Measurements from ENCODE around the gene ABR.

ABR gene

DNA sequence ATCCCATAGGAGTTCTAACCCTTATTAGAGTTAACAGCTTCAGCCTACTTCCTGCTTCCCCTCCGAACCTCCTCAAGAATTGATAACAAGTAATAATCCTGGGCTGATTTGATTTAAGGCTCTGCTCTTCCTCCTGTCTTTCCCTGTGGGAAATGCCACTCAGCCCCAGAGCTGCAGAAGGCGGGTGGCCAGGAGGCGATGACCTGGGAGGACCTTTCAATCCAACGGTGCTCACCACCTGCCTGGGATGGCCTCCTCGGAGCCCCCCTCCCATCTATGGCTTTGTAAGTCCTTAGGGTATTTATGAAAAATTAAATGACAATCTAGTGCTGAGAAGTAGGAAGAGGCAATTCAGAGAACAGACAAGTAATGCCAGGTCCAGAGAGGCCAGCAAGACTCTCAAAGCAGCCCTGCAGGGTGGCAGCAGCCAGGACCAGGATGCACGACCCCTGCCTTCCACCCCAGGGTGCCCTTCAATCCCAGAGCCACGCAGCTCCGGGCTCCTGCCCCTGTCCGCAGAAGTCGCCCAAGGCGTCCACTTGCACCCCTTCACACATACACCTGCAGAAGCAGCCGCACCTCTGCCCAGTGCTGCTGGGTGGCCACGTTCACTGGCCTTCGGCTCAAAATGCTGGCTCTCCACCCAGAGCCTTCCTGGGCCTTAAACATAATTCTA lies 34.3 kb downstream of the ABR start:
- Histone ChIP-seq H3K27ac (ENCODE audit: poor library complexity, severe bottlenecking) (no peak overlapping the region), H3K36me3 (ENCODE audit: low read depth) (no peaks in the 10 kb centered on the region), H3K4me3 (ENCODE audit: severe bottlenecking) (no peak overlapping the region), H3K27me3 (ENCODE audit: insufficient read depth, poor library complexity, severe bottlenecking) (no peaks in the 10 kb centered on the region), H3K4me1 (ENCODE audit: insufficient read depth, poor library complexity, severe bottlenecking) (no peaks in the 10 kb centered on the region), H3K9me3 (ENCODE audit: severe bottlenecking) (no peaks in the 10 kb centered on the region)
- TF ChIP-seq, protein P1, sequence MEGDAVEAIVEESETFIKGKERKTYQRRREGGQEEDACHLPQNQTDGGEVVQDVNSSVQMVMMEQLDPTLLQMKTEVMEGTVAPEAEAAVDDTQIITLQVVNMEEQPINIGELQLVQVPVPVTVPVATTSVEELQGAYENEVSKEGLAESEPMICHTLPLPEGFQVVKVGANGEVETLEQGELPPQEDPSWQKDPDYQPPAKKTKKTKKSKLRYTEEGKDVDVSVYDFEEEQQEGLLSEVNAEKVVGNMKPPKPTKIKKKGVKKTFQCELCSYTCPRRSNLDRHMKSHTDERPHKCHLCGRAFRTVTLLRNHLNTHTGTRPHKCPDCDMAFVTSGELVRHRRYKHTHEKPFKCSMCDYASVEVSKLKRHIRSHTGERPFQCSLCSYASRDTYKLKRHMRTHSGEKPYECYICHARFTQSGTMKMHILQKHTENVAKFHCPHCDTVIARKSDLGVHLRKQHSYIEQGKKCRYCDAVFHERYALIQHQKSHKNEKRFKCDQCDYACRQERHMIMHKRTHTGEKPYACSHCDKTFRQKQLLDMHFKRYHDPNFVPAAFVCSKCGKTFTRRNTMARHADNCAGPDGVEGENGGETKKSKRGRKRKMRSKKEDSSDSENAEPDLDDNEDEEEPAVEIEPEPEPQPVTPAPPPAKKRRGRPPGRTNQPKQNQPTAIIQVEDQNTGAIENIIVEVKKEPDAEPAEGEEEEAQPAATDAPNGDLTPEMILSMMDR (IDR thresholded peaks at IDR 0.05; ENCODE audit: poor library complexity, severe bottlenecking): no peak
- DNase-seq (ENCODE audit: low spot score) (no peak), ATAC-seq (ENCODE audit: low read depth) (no peak)

DNA sequence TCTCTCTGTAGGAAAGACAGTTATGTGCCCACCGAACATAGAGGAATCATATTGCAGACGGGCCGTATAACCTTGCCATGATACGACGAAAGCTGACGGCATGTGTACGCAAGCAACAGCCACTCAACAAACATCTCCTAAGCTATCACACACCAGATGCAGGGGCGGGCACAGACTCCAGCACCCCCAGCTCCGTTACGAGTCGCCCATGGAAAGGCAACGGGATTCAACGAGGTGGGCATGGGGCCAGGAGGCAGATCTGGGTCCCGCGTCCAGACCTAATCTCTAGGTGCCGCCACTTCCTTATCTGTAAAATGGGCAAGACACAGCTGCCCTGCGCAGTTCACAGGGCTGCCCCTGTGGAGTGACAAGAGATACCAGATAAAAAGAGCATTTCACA lies 35.6 kb downstream of the ABR start:
- TF ChIP-seq, protein P1 (IDR thresholded peaks at IDR 0.05; ENCODE audit: poor library complexity, severe bottlenecking): no peak
- H3K36me3 ChIP-seq (ENCODE audit: low read depth): no peaks in the 10 kb centered on the region

DNA sequence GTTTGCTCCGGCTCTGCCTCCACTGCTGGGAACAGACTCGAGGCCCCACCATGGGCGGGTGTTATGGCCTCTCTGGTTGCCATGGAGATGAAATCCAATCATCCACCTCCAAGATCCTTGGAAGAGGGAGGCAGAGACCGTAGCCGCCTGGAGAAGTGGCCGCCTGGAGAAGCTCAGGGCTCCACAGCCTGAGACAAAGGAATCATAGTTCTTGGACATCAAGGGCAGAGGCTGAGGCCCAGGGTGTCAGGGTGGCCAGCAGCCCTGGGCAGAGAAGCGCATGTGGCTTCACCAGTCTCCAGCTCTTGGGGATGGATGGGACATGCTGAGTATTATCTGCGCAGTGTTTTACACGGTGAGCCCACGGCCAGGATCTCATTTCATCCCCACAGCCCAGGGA lies 36.2 kb downstream of the ABR start:
- H3K27ac ChIP-seq (ENCODE audit: poor library complexity, severe bottlenecking): no peak overlapping the region
- H3K36me3 ChIP-seq (ENCODE audit: low read depth): no peaks in the 10 kb centered on the region
- DNase-seq (ENCODE audit: low spot score) (no peak), ATAC-seq (ENCODE audit: low read depth) (no peak)
- H3K4me1 ChIP-seq (ENCODE audit: insufficient read depth, poor library complexity, severe bottlenecking): no peaks in the 10 kb centered on the region
- H3K4me3 ChIP-seq (ENCODE audit: severe bottlenecking): no peak overlapping the region
- TF ChIP-seq, protein P1 (IDR thresholded peaks at IDR 0.05; ENCODE audit: poor library complexity, severe bottlenecking): no peak
- no peaks in the 10 kb centered on the region for H3K27me3 ChIP-seq (ENCODE audit: insufficient read depth, poor library complexity, severe bottlenecking)
- H3K9me3 ChIP-seq (ENCODE audit: severe bottlenecking): no peaks in the 10 kb centered on the region

More for the DNA sequence above, 35.6 kb downstream of the ABR start:
- no peaks in the 10 kb centered on the region for H3K27me3 ChIP-seq (ENCODE audit: insufficient read depth, poor library complexity, severe bottlenecking)
- DNase-seq (ENCODE audit: low spot score): no peak
- no peak for ATAC-seq (ENCODE audit: low read depth)
- H3K4me1 ChIP-seq (ENCODE audit: insufficient read depth, poor library complexity, severe bottlenecking): no peaks in the 10 kb centered on the region
- H3K27ac ChIP-seq (ENCODE audit: poor library complexity, severe bottlenecking): no peak overlapping the region
- no peak overlapping the region for H3K4me3 ChIP-seq (ENCODE audit: severe bottlenecking)
- no peaks in the 10 kb centered on the region for H3K9me3 ChIP-seq (ENCODE audit: severe bottlenecking)

DNA sequence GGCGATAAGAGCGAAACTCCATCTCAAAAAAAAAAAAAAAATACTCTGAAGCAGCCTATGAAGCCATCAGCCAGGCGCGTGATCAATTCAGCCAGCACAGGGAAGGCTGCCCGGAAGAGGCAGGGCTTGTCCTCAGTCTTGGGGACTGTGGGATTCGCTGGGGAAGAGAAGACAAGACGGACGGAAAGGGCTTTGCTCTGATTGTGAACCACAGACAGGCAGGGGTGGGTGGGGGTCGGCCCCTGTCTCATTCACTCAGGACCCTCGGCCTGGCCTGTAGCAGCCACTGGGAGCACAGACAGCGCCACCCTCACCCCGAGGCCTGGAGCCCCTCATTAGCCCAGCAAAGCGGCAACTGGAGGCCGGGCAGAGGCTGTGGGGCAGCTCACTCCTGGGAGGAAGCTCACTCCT lies 37.2 kb downstream of the ABR start:
- DNase-seq (ENCODE audit: low spot score): no peak
- Histone ChIP-seq H3K4me3 (ENCODE audit: severe bottlenecking) (no peak overlapping the region), H3K27me3 (ENCODE audit: insufficient read depth, poor library complexity, severe bottlenecking) (no peaks in the 10 kb centered on the region), H3K36me3 (ENCODE audit: low read depth) (no peaks in the 10 kb centered on the region), H3K9me3 (ENCODE audit: severe bottlenecking) (no peaks in the 10 kb centered on the region), H3K27ac (ENCODE audit: poor library complexity, severe bottlenecking) (no peak overlapping the region), H3K4me1 (ENCODE audit: insufficient read depth, poor library complexity, severe bottlenecking) (peaks cover under 1% of the 10 kb centered on the region)
- no peak for ATAC-seq (ENCODE audit: low read depth)
- TF ChIP-seq, protein P1 (IDR thresholded peaks at IDR 0.05; ENCODE audit: poor library complexity, severe bottlenecking): no peak

DNA sequence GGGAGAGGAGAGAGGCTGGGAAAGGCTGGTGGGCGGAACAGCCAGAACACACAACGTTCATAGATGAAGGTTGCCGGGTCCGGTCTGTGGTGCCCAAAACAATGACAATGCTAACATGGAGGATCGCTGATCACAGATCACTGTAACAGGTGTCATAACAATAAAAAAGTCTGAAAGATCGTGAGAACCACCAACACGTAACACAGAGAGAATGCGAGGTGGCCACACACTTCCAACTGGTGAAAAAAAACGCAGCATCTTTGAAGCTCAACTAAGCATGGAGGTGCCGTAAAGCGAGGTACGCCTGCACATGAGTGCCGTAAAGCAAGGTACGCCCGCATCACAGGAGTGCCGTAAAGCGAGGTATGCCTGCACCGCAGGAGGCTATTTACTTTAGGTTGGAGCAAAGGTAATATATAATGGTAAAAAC lies 42.3 kb downstream of the ABR start:
- H3K27ac ChIP-seq (ENCODE audit: poor library complexity, severe bottlenecking): no peak overlapping the region
- peak overlapping the region; percentile 20 for H3K4me3 ChIP-seq (ENCODE audit: severe bottlenecking)
- no peaks in the 10 kb centered on the region for H3K27me3 ChIP-seq (ENCODE audit: insufficient read depth, poor library complexity, severe bottlenecking)
- peaks cover 6% of the 10 kb centered on the region for H3K4me1 ChIP-seq (ENCODE audit: insufficient read depth, poor library complexity, severe bottlenecking)
- H3K9me3 ChIP-seq (ENCODE audit: severe bottlenecking): no peaks in the 10 kb centered on the region
- DNase-seq (ENCODE audit: low spot score): peak; percentile 80
- TF ChIP-seq, protein P1 (IDR thresholded peaks at IDR 0.05; ENCODE audit: poor library complexity, severe bottlenecking): no peak
- H3K36me3 ChIP-seq (ENCODE audit: low read depth): no peaks in the 10 kb centered on the region
- 0 out of 3 replicates have a peak, but pooled peaks have one; percentile 27 for ATAC-seq (ENCODE audit: low read depth)
